ELR (cell line): ENCODE data around the gene GP1BB.
"Not testable (repeated sequence)": the region's sequence is repeated elsewhere in the genome, so short reads cannot be mapped to it uniquely, and the experiment has no call there.

ENCODE experiments used
- DNase-seq: peaks from one replicate; pipeline ENCODE4 v3.0.0-alpha.2; 2015; ENCODE audit warnings: low read depth

Gene GP1BB

GRCh38 chr22:19714312-19715187, 8.8 kb upstream of the GP1BB start, which contains the start of gene SEPTIN5:
Gene SEPTIN5, plus strand, starts transcription at chr22:19714503. Its CDS starts 86 bp downstream, at chr22:19714589.
- DNase-seq: no peak

DNA sequence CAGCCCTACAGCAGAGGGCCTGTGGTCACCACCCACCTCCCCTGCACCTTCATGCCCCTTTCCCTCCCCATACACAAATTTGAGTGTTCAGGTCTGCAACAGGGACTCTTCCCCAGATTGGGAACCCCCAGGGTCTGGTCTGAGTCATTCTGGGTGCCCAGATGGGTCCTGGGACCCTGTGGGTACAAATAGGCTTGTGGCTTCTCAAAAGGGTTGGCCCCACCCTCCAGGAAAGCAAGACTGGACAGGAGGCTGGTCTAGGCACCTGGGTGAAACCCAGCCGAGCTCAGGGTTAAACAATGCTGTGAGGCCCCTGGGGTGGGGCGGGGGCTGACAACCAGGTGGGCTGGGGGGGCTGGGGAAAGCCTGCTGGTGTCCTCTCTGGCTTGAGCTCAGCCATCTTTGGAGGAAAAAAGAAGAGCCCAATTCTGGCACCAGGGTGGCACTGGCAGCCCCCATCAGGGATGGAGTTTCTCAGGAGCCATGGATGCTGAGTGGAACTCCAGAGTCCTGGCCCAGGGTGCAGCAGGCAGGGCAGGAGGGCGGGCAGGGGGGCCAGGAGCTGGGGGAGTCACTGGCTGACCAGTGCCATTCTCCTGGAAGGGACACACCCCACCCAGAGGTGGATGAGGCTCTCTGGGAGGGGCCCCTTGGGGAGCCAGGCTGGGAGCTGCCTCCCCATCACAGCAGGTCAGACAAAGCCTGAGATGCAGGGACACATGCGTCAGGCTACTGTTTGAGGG, 8.0 kb upstream of the GP1BB start:
- DNase-seq: no peak

- DNase-seq: no peak
These were observed 7.1 kb upstream of the GP1BB start for GRCh38 chr22:19716041-19716828.

DNA sequence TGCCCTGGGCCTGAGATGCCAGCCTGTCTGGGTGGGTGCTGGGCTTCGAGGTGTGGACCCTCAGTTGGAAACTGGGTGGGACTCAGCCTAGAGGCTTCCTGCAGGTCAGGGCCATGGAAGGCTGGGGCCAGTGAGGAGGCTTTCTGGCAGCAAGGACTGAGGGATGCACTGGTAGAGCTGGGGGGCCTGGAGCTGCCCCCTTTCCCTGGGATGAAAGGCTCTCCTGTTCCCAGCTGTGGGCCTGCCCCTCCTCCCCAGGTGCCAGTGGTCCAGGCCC, 6.6 kb upstream of the GP1BB start:
- DNase-seq: no peak

- no peak for DNase-seq
These were observed 6.2 kb upstream of the GP1BB start for GRCh38 chr22:19717181-19717580.

DNA sequence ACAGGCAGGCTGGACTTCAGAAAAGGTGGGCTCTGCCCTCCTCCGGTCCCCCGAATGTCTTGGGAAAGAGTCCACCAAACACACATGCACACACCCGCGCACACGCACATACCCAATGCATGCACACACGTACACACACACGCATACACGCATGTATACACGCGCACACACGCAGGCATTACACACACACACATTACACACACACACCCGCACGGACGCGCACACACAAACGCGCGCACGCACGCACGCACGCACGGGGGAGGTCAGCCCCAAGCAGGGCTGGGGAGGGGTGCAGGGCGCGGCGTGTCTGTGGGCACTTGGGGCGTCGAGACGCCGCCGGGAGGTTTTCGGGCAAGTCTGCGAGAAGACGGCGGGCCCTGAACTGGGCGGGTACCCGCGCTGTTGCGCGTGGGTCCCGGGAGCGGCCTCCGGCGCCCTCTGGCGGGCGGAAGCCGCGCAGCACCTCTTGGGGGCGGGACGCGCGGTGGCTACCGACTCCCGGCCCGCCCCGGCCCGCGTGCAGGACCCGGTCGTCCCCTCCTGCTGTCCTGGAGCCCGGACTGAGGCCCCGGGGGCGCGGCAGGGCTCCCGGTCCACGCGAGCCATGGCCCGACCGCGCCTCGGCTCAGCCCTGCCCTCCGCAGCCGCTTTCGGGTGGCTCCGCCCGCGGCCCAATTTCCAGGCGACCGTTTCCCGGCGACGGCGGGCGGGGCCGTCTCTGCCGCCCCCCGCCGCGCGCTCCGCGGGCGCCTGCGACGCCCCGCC, 5.5 kb upstream of the GP1BB start:
- peak; percentile 69 for DNase-seq

DNA sequence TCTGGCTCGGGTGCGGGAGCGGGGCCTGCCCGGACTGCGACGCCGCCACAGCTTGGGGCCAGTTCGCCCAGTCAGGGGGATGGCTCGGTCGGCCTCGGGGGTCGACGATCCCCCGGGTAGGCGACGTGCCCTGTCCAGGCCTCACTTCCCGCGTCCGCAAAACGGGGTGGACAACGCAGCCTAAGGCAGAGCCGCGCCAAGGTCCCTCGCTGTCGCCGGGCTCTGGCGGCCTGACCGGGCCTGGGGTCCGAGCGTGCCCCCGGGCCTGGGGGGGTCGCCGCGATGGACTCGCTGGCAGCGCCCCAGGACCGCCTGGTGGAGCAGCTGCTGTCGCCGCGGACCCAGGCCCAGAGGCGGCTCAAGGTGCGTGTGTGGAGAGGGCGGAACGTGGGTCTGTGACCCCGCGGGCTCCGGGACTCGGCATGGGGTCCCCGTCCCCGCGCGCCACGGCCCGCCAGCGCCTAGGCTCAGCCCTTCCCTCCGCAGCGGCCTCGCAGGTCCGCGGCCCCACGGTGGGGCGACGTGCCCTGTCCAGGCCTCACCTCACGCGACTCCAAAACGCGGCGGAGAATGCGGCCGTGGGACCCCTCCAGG, 4.8 kb upstream of the GP1BB start:
- DNase-seq: no peak

- no peak for DNase-seq
These were observed 4.3 kb upstream of the GP1BB start for GRCh38 chr22:19719050-19719482.

- no peak for DNase-seq
These were observed 3.8 kb upstream of the GP1BB start for GRCh38 chr22:19719488-19720021.

GRCh38 chr22:19720150-19720827, 3.0 kb upstream of the GP1BB start:
- DNase-seq: no peak

- DNase-seq: no peak
These were observed 2.4 kb upstream of the GP1BB start for GRCh38 chr22:19720999-19721329.

- DNase-seq: no peak
These were observed 1.8 kb upstream of the GP1BB start for GRCh38 chr22:19721330-19722177.

DNA sequence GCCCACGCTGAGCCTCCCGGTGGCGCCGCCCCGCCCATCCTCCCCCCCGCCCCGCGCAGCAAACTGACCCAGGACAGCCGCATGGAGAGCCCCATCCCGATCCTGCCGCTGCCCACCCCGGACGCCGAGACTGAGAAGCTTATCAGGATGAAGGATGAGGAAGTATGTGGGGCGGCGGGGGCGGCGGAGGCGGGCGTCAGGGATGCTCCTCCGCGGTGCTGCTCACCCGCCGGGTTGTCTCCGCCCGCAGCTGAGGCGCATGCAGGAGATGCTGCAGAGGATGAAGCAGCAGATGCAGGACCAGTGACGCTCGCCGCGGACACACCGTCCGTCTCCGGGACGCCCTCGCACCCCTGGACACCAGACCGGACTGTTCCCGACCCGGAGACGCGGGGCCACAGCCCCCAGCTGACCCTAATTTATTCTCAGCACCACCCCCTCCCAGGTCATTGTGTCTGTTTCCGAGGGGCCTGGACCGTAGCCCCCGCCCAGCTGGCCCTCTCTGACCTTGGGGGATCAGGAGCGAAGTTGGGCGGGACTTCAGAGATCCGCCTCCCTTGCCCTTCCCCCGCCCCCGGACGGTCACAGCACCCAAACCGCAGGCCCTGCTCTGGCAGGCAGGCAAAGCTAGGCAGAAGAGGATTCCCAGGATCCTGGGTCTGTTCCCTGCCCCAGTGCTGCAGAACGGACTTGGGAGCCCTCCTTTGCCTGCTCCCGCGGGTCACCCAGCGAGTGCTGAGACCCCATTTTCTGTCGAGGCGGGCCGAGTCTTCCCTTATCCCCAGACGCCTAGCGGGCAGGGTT, 959 bp upstream of the GP1BB start:
- no peak for DNase-seq

DNA sequence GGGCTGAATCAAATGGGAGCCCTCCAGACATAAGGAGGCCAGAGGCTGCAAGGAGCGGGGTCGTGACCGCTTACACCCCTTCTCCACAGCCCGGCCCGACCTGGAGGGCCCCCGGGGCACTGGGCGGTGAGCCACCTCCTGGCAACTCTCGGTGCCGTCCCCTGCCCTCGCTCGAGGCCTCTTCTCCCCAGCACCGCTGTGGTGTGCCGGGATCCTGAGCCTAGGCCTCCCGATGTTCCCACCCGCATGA, 432 bp upstream of the GP1BB start:
- DNase-seq: no peak

- no peak for DNase-seq
These were observed 866 bp downstream of the GP1BB start for GRCh38 chr22:19723983-19724827.

DNA sequence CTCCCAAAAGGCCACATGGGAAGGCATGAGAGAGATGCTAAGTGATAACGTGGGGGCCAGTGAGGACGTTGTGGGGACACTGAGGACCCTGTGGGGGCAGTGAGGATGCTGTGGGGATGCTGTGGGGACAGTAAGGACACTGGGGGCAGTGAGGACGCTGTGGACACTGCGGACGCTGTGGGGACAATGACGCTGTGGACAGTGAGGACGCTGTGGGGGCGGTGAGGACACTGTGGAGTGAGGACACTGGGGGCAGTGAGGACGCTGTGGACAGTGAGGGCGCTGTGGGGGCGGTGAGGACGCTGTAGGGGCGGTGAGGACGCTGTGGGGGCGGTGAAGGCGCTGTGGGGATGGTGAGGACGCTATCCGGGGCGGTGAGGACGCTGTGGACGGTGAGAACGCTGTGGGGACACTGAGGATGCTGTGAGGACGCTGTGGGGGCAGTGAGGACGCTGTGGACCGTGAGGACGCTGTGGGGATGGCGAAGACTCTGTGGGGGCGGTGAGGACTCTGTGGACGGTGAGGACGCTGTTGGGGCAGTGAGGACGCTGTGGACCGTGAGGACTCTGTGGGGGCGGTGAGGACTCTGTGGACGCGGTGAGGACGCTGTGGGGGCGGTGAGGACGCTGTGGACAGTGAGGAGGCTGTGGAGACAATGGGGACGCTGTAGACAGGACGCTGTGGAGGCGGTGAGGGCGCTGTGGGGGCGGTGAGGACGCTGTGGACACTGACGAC, 1.8 kb downstream of the GP1BB start:
- no peak for DNase-seq

DNA sequence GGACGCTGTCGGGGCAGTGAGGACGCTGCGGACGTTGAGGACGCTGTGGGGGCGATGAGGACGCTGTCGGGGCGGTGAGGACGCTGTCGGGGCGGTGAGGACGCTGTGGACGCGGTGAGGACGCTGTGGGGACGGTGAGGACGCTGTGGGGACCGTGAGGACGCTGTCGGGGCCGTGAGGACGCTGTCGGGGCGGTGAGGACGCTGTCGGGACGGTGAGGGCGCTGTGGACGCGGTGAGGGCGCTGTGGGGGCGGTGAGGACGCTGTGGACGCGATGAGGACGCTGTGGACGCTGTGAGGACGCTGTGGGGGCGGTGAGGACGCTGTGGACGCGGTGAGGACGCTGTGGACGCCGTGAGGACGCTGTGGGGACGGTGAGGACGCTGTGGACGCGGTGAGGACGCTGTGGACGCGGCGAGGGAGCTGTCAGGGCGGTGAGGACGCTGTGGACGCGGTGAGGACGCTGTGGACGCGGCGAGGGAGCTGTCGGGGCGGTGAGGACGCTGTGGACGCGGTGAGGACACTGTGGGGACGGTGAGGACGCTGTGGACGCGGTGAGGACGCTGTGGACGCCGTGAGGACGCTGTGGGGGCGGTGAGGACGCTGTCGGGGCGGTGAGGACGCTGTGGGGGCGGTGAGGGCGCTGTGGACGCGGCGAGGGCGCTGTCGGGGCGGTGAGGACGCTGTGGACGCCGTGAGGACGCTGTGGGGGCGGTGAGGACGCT, 2.9 kb downstream of the GP1BB start:
- DNase-seq: not testable (repeated sequence)
